ENCODE results near the gene SLC34A3. TPM values are rescaled to one million over a fixed set of nuclear protein-coding genes. Genes with fewer than 3 reads are reported as not detected.

SLC34A3 gene
- total RNA-seq, 1 donor from 2014 or later = not detected

DNA sequence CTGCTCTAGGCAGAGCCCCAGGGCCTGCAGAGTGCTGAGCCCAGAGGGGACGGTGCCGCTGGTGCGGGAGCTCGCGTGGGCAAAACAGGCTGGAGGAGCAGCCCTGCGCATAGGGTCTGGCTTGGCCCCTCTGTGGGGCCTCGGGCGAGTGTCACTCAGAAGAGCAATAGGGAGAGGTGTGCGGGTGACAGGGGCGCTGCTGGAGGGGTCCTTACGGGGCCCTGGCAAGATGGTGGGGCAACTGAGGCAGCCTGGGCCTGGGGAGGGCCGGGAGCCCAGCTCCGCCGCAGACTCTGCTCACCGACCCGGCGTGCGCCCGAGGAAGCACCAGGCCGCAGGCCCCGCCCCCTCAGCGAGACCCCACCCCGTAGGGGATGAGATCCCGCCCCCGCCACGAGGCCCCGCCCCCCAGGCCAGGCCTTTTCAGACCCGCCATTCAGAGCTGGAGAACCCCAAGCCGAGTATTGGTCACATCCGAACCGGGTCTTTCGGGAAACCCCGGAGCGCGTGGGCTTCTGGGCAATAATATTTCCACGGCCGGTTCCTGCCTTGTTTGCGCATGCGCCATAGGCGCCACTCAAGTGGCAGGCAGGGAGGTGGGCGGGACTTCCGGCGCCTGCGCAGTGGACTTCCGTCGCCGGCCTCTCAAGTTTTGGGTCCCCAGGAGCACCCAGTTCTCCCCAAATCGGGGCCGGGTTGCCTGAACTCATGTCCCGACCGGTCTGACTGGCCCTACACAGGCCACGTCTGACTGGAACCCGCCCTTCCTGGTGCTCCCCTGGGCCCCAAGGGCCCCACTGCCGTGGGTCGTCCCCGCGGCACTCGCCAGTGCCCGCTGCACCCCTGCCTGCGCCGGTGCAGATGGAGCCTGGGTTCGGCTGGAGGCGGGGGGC, 7.4 kb upstream of the SLC34A3 start:
- H3K27me3 Mint-ChIP-seq (ENCODE audit: low read depth) = peaks cover 6% of the 10 kb centered on the region
- peaks cover 4% of the 10 kb centered on the region for H3K4me1 Mint-ChIP-seq
- H3K27ac Mint-ChIP-seq (ENCODE audit: unreplicated experiment) = peak overlapping the region; percentile 81
- no peaks in the 10 kb centered on the region for H3K36me3 Mint-ChIP-seq (ENCODE audit: low read depth)
- DNase-seq (ENCODE audit: low read depth, low spot score) = peak; percentile 92
- TF ChIP-seq CTCF (conservative IDR thresholded peaks at IDR 0.05) = no peak
- no peaks in the 10 kb centered on the region for H3K9me3 Mint-ChIP-seq
- peak overlapping the region; percentile 85 for H3K4me3 Mint-ChIP-seq

DNA sequence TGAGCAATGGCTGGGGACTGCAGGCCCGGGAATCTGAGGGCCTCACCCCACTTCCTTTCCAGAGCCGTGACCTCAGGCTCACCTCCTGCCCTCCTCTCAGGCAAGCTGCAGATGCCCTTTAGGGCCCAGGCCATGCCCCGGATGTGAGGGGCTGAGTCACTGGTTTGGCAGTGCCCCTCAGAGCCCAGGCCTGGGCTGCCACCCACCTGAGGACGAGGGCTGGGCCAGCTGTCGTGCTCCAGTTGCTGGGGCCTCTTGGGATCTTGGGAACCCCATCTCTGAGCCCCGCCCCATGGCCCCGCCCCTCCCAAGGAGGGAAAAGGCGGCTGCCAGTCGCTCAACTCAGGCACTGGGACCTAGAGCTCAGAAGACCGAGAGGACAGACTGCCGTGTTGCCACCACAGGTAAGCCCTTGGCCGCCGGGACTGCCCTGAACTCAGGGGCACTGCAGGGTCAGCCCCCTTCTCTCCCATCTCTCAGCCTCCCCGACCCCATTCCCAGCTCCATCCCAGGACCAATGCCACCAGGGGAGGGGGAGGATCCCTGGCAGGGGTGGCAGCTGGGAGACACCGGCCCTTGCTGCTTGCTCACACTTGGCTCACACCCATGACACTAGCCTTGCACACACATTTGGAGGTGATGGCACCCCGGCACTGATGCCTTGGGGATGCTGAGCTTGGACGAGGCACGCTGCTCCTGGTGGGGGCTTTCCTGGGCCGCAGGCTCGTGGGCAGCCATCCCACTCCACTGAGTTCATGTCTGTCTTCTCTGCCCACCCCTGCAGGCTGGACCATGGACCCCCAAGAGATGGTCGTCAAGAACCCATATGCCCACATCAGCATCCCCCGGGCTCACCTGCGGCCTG, 5.6 kb upstream of the SLC34A3 start, which contains the start of gene CYSRT1:
Gene CYSRT1 (plus strand): TSS at position 345 of the 865 bp plus-strand sequence. CDS start 448 bp downstream, at position 793.
- Mint-ChIP-seq H3K4me1 (peaks cover 4% of the 10 kb centered on the region), H3K27ac (ENCODE audit: unreplicated experiment) (no peak within 1 kb of the TSS)

DNA sequence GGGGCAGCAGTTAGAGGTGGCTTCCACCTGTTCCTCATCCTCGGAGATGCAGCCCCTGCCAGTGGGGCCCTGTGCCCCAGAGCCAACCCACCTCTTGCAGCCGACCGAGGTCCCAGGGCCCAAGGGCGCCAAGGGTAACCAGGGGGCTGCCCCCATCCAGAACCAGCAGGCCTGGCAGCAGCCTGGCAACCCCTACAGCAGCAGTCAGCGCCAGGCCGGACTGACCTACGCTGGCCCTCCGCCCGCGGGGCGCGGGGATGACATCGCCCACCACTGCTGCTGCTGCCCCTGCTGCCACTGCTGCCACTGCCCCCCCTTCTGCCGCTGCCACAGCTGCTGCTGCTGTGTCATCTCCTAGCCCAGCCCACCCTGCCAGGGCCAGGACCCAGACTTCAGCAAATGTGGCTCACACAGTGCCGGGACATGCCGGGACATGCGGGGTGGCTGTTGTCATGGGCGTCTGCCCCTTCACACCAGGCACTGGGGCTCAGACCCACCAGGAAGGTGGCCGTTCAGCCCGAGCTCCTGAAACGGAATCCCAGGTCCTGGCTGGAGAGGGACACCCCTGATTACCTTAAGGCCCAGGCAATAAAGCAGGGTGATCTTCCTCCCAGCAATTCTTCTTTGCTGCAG, 4.9 kb upstream of the SLC34A3 start:
- H3K27me3 Mint-ChIP-seq (ENCODE audit: low read depth) = peaks cover 6% of the 10 kb centered on the region
- TF ChIP-seq CTCF (conservative IDR thresholded peaks at IDR 0.05) = no peak
- no peaks in the 10 kb centered on the region for H3K9me3 Mint-ChIP-seq
- H3K36me3 Mint-ChIP-seq (ENCODE audit: low read depth) = no peaks in the 10 kb centered on the region
- H3K4me1 Mint-ChIP-seq = peaks cover 4% of the 10 kb centered on the region
- no peak overlapping the region for H3K27ac Mint-ChIP-seq (ENCODE audit: unreplicated experiment)
- DNase-seq (ENCODE audit: low read depth, low spot score) = no peak
- H3K4me3 Mint-ChIP-seq = no peak overlapping the region

More for the DNA sequence above, 5.6 kb upstream of the SLC34A3 start, which contains the start of gene CYSRT1:
- TF ChIP-seq CTCF (conservative IDR thresholded peaks at IDR 0.05) = no peak
- no peaks in the 10 kb centered on the region for H3K9me3 Mint-ChIP-seq
- DNase-seq (ENCODE audit: low read depth, low spot score) = no peak
- H3K36me3 Mint-ChIP-seq (ENCODE audit: low read depth) = no peaks in the 10 kb centered on the region
- peak within 1 kb of the TSS; percentile 85 for H3K4me3 Mint-ChIP-seq
- H3K27me3 Mint-ChIP-seq (ENCODE audit: low read depth) = peaks cover 6% of the 10 kb centered on the region

DNA sequence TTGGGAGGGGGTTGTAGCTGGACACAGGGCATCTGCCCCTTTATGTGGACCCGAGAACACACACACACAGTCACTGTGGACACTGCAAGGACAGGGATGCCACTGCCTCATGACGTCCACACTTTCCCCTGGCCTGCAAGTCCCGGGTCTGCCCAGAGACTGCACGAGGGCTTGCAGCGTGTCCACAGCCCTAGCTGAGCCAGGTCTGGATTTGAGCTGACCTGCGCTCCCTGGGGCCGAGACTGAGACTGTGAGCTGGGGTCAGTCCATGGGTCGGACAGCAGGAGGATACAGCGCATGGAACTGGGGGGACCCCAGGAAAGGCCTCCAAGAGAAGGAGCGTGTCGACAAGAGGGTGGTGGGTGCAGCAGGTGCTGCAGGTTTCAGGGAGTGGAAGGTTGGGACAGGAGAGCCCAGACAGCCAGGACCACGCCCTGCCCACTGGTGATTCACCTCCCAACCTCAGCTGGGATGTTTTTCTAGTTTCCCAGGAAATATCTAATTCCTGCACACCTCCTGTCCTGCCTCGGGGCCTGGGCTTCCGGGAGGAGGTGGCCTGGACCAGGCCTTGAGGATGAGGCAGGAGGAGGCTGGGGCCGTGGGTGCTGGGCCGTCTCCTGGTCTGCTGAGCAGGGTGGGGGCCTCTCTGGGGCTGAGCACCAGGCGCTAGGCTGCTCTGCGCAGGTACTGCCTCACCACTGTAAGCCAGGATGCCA, 4.2 kb upstream of the SLC34A3 start:
- Mint-ChIP-seq H3K27me3 (ENCODE audit: low read depth) (peaks cover 6% of the 10 kb centered on the region), H3K9me3 (no peaks in the 10 kb centered on the region), H3K4me1 (peaks cover 4% of the 10 kb centered on the region), H3K36me3 (ENCODE audit: low read depth) (no peaks in the 10 kb centered on the region), H3K27ac (ENCODE audit: unreplicated experiment) (no peak overlapping the region), H3K4me3 (peak overlapping the region; percentile 34)
- DNase-seq (ENCODE audit: low read depth, low spot score) = no peak
- no peak for TF ChIP-seq CTCF (conservative IDR thresholded peaks at IDR 0.05)

All from neural crest cell (in vitro differentiated cells).